ENCODE results near the gene ZNF585A.
A peak's percentile ranks its signal among the peaks of the same experiment; 100 is the strongest.

DNA sequence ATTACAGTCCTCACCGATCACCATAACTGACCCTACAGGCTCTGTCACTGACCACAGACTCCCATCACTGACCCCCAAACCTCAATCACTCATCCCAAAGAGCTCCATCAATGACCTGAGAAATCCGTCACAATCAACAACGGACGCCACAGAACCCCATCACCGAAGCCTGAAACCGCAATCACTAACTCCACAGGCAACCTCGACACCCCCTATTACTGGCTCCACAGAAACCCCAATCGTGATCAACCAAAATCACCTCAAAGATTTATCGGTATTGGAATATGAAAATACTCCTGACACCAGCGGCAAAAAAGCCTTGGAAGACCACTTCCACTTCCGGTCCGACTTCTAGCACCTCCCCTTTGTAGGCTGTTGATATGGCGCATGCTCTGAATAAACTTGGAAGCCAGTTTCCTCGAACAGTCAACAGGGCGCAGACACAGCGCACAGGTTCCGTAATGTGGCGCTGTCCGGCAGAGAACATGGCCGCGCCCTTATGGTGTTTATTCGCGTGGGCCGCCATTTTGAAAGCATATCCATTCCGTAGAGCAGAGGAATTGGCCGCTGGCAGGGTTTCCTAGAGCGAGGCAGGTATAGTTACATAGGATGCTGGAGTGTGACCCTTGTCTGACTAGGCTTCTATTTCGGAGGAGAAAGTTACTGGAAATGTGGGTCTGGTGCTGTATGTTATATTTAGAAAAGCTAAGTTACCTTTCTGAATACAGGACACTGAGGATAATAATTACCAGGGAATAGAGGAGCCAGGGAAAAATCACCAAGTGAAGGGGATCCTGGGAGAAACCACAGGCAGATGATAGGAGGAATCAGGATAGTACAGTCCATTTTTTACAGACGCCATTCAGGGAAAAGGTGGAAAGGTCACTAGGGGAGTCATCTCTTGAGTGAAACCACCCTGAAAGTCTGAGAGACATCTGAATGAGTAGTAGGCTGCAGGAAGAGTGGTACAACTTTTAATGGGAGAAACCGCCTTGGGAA, at the start of gene ZNF585A:
- TF ChIP-seq POLR2AphosphoS5 (IDR thresholded peaks at IDR 0.05; ENCODE audit: low read depth, low read length) (peak; percentile 65; the same call in 1 of the 2 replicates), TAF1 (IDR thresholded peaks at IDR 0.05; ENCODE audit: low read depth, low read length) (peak; percentile 38; the same call in 1 of the 2 replicates), POLR2A (IDR thresholded peaks at IDR 0.05; ENCODE audit: low read depth, low read length) (peak; percentile 73)
